ENCODE measurements around the gene NDUFV3.
"Not testable (repeated sequence)": the region's sequence is repeated elsewhere in the genome, so short reads cannot be mapped to it uniquely, and the experiment has no call there.

The NDUFV3 gene

DNA sequence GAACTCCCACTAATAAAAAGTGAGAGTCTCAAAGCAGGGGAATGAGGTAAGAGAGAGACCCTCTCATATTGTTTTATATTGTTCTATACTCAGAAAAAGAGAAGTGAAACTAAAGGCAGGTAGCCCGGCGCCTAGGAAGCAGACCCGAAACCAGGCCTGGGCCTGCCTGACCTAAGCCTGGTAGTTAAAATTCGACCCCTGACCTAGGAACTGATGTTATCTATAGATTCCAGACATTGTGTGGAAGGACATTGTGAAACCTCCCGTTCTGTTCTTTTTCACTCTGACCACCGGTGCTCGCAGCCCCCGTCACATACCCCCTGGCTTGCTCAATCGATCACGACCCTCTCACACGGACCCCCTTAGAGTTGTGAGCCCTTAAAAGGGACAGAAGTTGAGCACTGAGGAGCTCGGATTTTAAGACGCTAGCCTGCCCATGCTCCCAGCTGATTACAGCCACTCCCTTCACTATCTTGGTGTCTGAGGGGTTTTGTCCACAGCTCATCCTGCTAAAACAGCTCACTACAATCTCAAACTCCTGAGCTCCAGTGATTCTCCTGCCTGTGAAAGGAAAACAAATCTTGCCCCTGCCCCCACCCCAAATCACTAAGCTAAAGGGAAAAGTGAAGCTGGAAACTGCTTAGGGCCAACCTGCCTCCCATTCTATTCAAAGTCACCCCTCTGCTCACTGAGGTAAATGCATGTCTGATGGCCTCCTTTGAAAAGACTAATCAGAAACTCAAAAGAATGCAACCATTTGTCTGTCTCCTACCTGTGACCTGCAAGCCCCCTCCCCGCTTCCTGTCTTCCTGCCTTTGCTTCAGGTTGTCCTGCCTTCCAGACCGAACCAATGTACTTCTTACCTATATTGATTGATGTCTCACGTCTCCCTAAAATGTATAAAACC, 44.2 kb downstream of the NDUFV3 start:
- DNase-seq (ENCODE audit: low read depth), result not testable (repeated sequence)

DNA sequence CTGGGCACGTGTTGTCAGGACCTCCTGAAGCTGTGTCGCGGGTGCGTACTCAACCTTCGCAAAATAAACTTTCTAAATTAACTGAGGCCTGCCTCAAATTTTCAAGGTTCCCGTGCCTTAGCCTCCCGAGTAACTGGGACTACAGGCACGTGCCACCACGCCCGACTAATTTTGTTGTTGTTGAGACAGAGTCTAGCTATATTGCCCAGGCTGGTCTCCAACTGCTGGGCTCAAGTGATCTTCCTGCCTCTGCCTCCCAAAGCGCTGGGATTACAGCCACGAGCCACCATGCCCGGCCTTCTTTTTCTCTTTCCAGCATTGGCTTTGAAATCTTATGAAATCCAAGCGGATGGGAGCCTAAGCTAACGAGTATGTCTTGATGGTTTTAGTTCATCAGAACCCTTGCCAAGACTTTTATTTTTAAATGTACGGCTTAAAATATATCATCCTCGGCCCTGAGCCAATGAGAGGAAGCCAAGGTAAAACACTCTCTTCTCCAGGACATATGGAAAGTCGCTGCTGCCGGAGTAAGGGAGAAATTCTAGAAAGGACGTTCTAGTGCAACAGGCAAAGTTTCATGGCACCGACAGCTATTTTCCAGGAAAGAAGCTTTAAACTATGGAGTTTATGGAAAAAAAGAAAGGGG, 45.0 kb downstream of the NDUFV3 start:
- DNase-seq (ENCODE audit: low read depth), result no peak

- not testable (repeated sequence) for DNase-seq (ENCODE audit: low read depth)
Measured at GRCh38 chr21:42938606-42938995, 45.5 kb downstream of the NDUFV3 start.

- DNase-seq (ENCODE audit: low read depth), result no peak
Measured at GRCh38 chr21:42939582-42940413, 46.7 kb downstream of the NDUFV3 start.

- no peak for DNase-seq (ENCODE audit: low read depth)
Measured at GRCh38 chr21:42941696-42942085, 48.6 kb downstream of the NDUFV3 start.

DNA sequence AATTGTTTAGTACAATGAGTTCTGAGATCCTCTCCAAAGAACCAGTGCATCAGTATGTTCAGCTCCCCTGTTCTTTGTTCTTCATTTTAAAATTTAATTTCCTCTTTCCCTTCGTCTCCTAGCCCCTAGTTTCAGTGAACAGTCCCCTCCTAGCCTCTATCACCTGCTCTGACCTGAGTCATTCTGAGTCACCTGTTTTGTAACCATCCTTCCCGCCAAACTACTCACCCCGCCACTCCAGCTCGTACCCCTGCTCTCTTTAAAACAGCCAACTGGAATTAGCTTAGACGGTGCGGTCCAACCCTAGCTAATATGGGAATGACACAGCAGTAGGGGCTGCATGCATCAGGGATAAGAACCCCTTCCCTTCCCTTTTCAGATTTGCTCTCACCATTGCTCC, 49.1 kb downstream of the NDUFV3 start:
- no peak for DNase-seq (ENCODE audit: low read depth)

DNA sequence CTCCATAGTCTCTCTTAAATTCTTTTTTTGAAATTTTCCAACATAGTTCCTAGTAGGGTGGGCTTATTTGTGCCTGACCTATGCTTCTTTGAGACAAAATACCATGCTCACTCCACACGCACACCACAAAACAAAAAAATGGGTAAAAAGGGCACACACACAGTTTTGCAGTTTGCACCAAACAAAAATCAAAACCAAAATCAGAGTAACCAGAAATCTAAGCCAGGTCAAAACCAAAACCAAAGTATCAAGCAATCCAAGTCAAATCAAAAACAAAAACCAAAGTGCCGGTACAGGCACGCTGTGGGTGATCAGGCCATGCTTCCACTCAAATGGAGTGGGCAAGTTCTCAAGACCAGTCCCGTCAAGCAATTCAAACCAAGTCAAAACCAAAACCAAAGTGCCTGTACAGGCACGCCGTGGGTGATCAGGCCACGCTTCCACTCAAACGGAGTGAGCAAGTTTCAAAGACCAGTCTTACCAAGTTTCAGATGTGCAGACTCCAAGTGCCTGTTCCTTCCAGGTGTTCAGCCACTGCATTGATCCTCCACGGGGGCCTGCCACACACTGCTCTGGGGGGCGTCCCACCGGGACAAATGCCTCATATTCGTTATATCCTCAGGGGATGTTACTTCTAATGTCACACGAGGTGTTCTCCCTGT, 56.1 kb downstream of the NDUFV3 start:
- not testable (repeated sequence) for DNase-seq (ENCODE audit: low read depth)

DNA sequence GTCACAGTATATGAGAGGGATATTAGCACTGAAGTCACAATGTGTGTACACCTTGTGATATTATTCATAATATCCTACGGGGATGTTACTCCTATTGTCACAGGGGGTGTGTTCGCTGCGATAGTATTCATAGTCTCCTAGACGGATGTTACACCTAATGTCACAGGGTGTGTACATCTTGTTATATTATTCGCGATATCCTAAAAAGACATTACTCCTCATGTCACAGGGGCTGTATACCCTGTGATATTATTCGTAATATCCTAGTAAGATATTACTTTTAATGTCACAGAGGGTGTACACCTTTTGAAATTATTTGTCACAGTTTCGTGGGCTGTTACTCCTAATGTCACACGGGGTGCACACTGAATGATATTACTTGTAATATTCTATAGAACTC, 58.1 kb downstream of the NDUFV3 start:
- DNase-seq (ENCODE audit: low read depth), result not testable (repeated sequence)

DNA sequence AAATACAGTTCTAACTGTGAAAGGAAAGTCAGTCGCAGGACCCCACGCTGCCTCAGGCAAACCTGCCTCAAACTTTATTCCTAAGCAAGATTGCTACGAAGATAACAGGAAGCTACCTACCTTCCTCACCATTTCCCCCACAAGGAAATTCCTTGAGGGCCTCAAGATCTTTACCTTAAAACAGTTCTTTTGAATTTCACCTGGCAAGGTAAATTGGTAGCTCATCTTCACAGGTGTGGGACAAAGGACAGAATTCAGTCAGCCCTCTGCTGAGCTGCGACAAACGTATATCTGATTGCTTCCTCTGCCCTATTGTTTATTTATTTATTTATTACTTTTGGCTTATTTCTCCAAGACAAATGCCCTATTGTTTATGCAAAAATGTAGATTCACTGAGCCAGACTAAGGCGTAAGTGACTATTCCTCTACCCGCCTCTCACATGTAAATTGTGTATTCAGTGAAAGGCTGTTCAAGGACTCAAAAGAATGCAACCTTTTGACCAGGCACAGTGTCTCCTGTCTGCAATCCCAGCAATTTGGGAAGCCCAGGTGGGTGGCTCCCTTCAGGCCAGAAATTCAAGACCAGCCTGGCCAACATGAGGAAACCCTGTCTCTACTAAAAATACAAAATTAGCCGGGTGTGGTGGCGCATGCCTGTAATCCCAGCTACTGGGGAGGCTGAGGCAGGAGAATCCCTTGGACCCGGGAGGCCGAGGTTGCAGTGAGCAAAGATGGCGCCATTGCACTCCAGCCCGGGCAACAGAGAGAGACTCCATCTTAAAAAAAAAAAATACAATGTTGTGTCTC, 63.9 kb downstream of the NDUFV3 start:
- no peak for DNase-seq (ENCODE audit: low read depth)

DNA sequence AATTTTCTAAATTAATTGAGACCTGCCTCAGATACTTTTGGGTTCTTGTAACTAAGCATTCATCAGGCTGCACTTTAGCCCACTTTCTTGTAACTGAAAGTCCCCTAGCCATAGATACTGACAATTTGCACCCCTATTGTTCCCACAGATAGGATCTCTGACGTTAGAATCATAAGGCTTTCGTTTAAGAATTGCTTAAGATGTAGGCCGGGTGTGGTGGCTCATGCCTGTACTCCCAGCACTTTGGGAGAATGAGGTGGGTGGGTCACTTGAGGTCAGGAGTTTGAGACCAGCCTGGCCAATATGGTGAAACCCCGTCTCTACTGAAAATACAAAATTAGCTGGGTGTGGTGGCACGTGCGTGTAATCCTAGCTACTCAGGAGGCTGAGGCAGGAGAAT, 65.0 kb downstream of the NDUFV3 start:
- not testable (repeated sequence) for DNase-seq (ENCODE audit: low read depth)

GRCh38 chr21:42959728-42960127, 66.6 kb downstream of the NDUFV3 start:
- DNase-seq (ENCODE audit: low read depth), result no peak

DNA sequence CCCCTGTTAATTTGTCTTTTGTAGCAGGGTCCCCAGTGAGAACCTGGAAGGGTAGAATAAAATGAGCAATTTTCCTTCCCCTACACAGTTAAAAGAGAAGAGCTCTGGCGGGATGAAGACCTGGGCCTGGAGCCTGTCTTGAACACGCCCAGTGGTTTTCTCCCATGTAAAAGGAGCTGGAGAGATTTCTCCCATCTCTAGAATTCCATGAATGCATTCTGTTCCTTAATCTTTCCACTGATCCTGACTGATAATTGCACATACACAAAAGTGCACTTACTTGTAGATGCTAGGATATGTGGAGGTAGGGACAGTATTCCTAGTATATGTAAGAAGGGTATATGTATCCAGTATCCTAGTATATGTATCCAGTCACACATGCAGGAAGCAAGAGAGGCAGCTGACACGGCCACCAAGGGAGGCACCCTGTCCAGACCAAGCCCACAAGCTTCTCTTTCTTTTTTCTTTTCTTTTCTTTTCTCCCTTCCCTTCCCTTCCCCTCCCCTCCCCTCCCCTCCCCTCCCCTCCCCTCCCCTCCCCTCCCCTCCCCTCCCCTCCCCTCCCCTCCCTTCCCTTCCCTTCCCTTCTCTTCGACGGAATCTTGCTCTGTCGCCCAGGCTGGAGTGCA, 69.4 kb downstream of the NDUFV3 start:
- DNase-seq (ENCODE audit: low read depth), result no peak
